ENCODE measurements around the gene GAPDHS. TPM values are rescaled to one million over a fixed set of nuclear protein-coding genes. Genes with fewer than 3 reads are reported as not detected.

The GAPDHS gene
- total RNA-seq, 1 donor from 2014 or later: not detected

DNA sequence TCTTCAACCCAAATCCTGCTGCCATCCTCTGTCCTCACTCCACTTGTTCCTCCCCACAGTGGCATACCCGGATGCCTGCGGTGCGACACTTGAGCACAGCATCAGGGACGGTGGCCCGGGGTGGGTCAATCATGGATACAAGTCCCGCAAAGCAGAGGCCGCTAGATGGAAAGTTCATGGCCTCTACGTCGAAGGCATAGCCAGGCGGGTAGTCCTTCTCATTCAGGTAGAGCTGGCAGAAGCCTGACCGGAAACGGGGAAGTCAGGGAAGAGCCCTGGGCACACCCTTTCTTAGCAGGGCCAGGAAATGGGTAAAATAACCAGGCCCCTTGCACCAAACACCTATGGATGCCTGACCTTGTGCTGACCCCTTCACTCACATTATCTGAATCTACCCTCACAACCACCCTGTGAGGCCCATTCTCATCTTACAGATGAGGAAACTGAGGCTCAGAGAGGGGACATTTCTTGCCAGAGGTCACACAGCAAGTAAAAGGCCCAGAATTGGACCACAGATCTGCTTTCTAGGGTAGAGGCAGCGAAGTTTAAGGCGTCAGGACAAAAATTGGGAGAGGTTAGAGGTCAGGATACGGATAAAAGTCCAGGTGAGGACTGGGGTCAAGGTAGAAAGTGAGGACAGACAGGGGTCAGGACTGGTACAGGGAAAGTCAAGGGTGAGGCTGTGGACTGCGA is 23.7 kb downstream of the GAPDHS start:
- H3K4me3 ChIP-seq: peak overlapping the region; percentile 54
- no peak overlapping the region for H3K27ac ChIP-seq
- peak overlapping the region; percentile 12 for H3K27ac Mint-ChIP-seq
- DNase-seq (ENCODE audit: low spot score): no peak
- no peaks in the 10 kb centered on the region for H4K20me1 ChIP-seq (ENCODE audit: low read depth)
- no peak overlapping the region for H3K9ac ChIP-seq
- peak overlapping the region; percentile 65 for H2AFZ ChIP-seq (replicated peaks)
- H3K27me3 ChIP-seq: peaks cover 62% of the 10 kb centered on the region
- H3K4me3 Mint-ChIP-seq: peak overlapping the region; percentile 91
- H3F3A ChIP-seq (ENCODE audit: low read depth): peaks cover 11% of the 10 kb centered on the region
- peak overlapping the region; percentile 73 for H3K4me2 ChIP-seq
- peaks cover 11% of the 10 kb centered on the region for H3K4me1 Mint-ChIP-seq
- peaks cover 38% of the 10 kb centered on the region for H3K27me3 Mint-ChIP-seq (ENCODE audit: insufficient read depth, low read depth)
- H3K9me3 ChIP-seq (ENCODE audit: low read depth): no peaks in the 10 kb centered on the region
- no peaks in the 10 kb centered on the region for H3K36me3 Mint-ChIP-seq
- H3K79me2 ChIP-seq (ENCODE audit: low read depth): no peaks in the 10 kb centered on the region
- no peaks in the 10 kb centered on the region for H3K4me1 ChIP-seq
- no peaks in the 10 kb centered on the region for H3K36me3 ChIP-seq
- TF ChIP-seq EZH2 (IDR thresholded peaks at IDR 0.05): no peak
- TF ChIP-seq EZH2phosphoT487 (IDR thresholded peaks at IDR 0.05): no peak
- TF ChIP-seq, protein P1, sequence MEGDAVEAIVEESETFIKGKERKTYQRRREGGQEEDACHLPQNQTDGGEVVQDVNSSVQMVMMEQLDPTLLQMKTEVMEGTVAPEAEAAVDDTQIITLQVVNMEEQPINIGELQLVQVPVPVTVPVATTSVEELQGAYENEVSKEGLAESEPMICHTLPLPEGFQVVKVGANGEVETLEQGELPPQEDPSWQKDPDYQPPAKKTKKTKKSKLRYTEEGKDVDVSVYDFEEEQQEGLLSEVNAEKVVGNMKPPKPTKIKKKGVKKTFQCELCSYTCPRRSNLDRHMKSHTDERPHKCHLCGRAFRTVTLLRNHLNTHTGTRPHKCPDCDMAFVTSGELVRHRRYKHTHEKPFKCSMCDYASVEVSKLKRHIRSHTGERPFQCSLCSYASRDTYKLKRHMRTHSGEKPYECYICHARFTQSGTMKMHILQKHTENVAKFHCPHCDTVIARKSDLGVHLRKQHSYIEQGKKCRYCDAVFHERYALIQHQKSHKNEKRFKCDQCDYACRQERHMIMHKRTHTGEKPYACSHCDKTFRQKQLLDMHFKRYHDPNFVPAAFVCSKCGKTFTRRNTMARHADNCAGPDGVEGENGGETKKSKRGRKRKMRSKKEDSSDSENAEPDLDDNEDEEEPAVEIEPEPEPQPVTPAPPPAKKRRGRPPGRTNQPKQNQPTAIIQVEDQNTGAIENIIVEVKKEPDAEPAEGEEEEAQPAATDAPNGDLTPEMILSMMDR (IDR thresholded peaks at IDR 0.05): no peak
- no peaks in the 10 kb centered on the region for H3K9me3 Mint-ChIP-seq

DNA sequence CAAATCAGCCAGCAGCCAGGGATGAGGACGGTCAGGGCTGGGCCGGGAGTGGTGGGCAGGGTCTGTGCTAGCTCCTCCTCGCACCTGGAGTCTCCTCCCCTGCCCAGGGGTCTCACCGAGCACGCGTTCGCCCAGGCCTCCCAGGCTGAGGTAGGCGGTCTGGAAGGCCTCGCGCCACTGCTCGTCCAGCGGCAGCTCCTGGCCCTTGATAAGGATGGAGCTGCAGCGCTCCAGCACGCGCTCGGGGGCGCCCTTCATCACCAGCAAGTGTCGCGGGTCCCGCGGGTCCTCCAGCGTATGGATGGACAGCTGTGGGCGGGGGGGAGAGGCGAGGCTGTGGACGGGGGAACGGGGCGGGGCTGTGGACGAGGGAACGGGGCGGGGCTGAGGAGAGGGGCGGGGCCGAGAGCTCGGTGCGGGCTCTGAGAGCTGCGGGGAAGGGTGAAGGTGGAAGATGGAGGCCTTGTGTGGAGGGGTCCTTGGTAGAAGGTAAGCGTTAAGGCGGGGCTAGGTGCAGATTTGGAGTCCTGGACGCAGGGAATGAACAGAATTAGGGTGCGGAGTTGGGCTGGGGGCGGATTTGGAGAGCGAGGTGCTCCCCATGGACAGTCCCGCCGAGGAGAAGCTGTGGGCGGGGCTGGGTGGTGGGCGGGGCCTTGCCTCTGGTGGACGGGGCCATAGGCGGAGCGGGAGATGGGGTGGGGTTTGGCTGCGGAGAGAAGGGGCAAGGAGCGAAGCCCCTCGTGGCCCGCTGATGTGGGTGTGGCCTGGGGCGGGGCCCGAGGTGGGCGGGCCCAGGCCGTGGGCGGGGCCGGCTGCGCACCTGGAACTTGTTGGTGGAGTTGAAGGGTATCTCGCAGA is 24.5 kb downstream of the GAPDHS start:
- H3K9me3 ChIP-seq (ENCODE audit: low read depth): no peaks in the 10 kb centered on the region
- H3K9ac ChIP-seq: no peak overlapping the region
- no peaks in the 10 kb centered on the region for H3K79me2 ChIP-seq (ENCODE audit: low read depth)
- peaks cover 11% of the 10 kb centered on the region for H3K4me1 Mint-ChIP-seq
- H3K36me3 ChIP-seq: no peaks in the 10 kb centered on the region
- H3K27me3 ChIP-seq: peaks cover 70% of the 10 kb centered on the region
- H2AFZ ChIP-seq (replicated peaks): peak overlapping the region; percentile 89
- DNase-seq (ENCODE audit: low spot score): peak; percentile 95
- no peaks in the 10 kb centered on the region for H3K36me3 Mint-ChIP-seq
- peak overlapping the region; percentile 91 for H3K4me3 Mint-ChIP-seq
- no peak for TF ChIP-seq EZH2 (IDR thresholded peaks at IDR 0.05)
- TF ChIP-seq, protein P1 (IDR thresholded peaks at IDR 0.05): peak; percentile 39
- no peaks in the 10 kb centered on the region for H3K9me3 Mint-ChIP-seq
- H3K4me3 ChIP-seq: peak overlapping the region; percentile 54
- no peak overlapping the region for H3K27ac ChIP-seq
- peaks cover 38% of the 10 kb centered on the region for H3K27me3 Mint-ChIP-seq (ENCODE audit: insufficient read depth, low read depth)
- H3K4me2 ChIP-seq: peak overlapping the region; percentile 73
- peak overlapping the region; percentile 12 for H3K27ac Mint-ChIP-seq
- H4K20me1 ChIP-seq (ENCODE audit: low read depth): no peaks in the 10 kb centered on the region
- no peaks in the 10 kb centered on the region for H3K4me1 ChIP-seq
- H3F3A ChIP-seq (ENCODE audit: low read depth): peaks cover 11% of the 10 kb centered on the region

DNA sequence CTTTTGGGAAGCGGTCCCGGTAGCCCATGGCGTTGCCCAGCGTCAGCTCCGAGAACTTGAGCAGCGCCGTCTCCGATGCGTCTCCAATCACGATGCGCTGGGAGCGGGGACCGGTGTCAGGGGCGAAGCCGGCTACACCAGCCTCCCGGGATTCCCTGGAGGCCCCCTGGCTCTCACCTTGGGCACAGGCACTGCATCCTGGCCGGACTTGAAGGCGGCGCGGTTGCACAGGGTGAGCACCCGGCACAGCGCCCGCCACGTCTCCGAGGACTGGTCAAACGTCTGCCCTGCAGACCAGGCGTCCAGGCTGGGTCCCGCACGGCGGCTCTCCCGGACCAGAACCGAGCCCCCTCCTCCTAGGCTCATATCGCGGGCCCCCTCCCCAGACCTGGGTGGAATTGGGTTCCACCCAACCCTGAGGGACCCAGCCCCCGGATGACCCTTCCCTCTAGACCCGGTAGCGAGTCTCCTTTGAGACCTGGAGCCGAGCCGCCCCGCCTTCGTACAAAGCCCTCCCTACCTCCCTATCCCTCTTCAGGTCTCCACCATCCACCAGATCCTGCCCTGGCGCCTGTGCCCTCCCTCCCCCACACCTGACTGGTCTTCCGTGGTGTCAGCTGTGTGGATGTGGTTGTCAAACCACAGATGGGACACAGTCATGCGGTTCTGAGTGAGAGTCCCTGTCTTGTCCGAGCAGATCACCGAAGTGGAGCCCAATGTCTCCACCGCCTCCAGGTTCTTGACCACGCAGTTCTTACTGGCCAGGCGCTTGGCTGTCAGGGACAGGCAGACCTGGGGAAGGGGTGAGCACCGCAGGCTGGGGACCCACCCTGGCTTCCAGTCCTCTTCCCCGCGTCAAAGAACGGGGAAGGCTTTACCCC is 25.4 kb downstream of the GAPDHS start:
- Mint-ChIP-seq H3K4me3 (peak overlapping the region; percentile 91), H3K27ac (no peak overlapping the region), H3K27me3 (ENCODE audit: insufficient read depth, low read depth) (peaks cover 38% of the 10 kb centered on the region), H3K36me3 (no peaks in the 10 kb centered on the region), H3K9me3 (no peaks in the 10 kb centered on the region), H3K4me1 (peaks cover 11% of the 10 kb centered on the region)
- DNase-seq (ENCODE audit: low spot score): no peak
- H3K9ac ChIP-seq: no peak overlapping the region
- TF ChIP-seq EZH2 (IDR thresholded peaks at IDR 0.05): peak; percentile 32
- TF ChIP-seq, protein P1 (IDR thresholded peaks at IDR 0.05): no peak
- no peak overlapping the region for H3K27ac ChIP-seq
- no peaks in the 10 kb centered on the region for H3K36me3 ChIP-seq
- no peak overlapping the region for H2AFZ ChIP-seq (replicated peaks)
- H3K4me1 ChIP-seq: no peaks in the 10 kb centered on the region
- no peaks in the 10 kb centered on the region for H4K20me1 ChIP-seq (ENCODE audit: low read depth)
- no peaks in the 10 kb centered on the region for H3K9me3 ChIP-seq (ENCODE audit: low read depth)
- peaks cover 11% of the 10 kb centered on the region for H3F3A ChIP-seq (ENCODE audit: low read depth)
- H3K27me3 ChIP-seq: peaks cover 79% of the 10 kb centered on the region
- no peaks in the 10 kb centered on the region for H3K79me2 ChIP-seq (ENCODE audit: low read depth)
- peak overlapping the region; percentile 73 for H3K4me2 ChIP-seq
- H3K4me3 ChIP-seq: peak overlapping the region; percentile 54
